Measurements from ENCODE around the gene IGLL1.

Gene IGLL1

DNA sequence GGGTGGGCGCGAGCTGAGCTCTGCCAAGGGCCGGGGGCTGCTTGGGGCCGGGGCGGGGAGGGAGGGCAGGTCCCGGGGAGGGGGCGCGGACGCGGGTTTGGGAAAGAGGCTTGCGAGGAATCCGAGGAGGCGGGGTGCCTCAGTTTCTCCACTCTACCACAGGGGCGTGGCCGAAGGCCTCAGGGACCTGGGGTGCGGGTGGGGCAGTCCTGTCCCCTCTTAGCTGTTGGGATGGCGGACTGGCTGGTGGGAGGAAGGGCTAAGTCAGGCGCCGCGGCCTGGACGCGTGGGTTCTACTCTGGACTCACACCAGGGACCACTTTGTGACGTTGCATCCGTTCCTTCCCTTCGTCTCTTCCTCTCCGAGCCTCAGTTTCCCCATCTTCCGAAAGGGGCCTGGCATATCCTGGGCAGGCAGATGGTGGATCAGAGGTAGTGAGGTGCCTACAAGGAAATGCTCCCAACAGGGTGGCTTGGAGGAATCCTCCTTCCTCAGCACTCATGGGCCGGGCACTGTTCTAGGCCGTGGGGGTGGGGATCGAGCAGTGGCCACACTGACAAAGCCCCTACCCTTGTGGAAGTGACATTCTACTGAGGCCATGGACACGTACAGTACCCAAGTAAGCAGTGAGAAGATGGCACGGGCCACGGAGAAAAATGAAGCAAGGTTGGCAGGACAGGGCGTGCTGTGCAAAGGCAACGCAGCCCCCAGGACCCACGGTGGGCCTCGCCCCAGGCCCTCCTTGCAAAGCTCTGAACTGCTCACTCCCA lies 13.2 kb downstream of the IGLL1 start:
- TF ChIP-seq, protein P1, sequence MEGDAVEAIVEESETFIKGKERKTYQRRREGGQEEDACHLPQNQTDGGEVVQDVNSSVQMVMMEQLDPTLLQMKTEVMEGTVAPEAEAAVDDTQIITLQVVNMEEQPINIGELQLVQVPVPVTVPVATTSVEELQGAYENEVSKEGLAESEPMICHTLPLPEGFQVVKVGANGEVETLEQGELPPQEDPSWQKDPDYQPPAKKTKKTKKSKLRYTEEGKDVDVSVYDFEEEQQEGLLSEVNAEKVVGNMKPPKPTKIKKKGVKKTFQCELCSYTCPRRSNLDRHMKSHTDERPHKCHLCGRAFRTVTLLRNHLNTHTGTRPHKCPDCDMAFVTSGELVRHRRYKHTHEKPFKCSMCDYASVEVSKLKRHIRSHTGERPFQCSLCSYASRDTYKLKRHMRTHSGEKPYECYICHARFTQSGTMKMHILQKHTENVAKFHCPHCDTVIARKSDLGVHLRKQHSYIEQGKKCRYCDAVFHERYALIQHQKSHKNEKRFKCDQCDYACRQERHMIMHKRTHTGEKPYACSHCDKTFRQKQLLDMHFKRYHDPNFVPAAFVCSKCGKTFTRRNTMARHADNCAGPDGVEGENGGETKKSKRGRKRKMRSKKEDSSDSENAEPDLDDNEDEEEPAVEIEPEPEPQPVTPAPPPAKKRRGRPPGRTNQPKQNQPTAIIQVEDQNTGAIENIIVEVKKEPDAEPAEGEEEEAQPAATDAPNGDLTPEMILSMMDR (IDR thresholded peaks at IDR 0.05) = no peak

DNA sequence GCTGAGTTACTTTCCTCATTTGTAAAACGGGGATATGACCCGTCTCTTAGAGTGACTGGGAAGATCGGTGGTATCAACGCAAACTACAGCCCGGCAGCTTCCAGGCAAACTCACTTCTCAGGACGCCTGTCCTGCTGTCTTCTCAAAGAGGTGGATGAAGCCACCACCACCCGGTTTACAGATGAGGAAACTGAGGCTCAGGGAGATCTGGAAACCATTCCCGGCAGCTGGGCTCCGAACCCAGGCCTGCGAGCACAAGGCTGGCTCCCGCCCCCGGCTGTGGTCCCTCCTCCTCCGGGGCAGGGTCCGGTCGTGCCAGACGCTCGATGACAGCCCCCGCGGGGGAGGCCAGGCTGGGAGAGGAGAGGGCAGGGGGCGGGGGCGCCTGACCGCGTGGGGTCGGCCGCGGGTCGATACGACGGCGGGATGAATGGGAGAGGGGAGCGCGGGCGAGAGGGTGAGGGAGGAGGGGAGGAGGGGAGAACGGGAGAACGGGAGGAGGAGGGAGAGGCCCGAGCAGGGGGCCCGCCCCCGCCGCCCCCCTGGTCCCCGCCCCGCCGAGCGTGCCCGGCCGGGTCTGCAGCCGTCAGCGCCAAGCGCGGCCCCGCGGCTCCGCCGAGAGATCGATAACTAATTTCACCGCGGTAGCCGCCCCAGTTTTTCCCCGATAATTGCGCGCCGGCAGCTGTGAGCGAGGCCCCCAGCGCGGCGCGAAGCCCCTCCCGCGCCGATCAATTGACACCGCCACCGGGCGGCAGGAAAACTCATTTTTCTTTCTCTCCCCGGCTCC lies 14.0 kb downstream of the IGLL1 start:
- TF ChIP-seq, protein P1 (IDR thresholded peaks at IDR 0.05) = no peak

DNA sequence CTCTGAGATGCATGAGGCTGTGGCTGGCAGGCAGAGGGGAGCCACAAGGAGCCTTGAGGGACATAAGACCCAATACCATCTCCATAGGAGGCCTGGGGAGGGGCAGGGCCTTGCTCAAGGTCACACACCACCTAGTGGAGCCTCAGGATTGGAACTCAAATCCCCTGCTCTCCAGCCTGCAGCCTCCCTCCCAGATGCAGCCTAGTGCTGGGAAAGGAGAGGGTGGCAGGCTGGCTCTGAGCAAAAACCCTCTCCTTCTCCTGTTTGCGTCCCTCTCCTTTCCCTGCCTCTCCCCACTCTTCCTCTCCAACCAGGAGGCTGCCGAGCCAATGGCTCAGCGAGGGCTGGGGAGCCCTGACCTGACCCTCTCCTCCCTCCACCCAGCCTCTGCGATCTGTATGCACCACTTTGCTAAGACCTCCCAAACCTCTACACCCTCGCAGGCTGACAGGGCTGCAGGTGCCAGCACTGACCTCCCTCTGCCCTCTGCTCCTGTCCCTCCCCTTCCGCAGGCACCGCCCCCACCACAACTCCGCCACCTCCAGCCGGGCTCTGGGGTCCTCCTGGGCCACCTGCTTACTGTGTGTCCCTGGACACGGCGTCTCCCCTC lies 14.7 kb downstream of the IGLL1 start:
- TF ChIP-seq, protein P1 (IDR thresholded peaks at IDR 0.05) = no peak

DNA sequence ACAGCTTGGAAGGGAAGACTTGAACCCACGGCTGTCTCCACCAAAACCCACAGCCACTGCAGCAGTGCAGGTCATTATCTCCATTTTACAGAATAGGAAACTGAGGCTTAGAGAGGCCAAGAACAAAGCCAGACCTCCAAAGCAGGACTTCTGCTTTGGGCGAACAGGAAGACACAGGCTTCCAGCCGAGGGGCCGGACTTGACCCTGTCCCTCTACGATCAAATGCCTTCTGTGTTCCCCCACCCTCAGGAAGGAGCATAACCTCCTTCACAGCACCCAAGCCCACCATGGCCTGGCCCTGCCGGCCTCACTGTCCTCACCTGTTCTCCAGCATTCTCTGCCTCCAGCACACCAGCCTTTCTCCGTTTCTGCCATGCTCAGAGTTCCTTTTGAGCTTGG lies 15.8 kb downstream of the IGLL1 start:
- TF ChIP-seq, protein P1 (IDR thresholded peaks at IDR 0.05) = no peak

DNA sequence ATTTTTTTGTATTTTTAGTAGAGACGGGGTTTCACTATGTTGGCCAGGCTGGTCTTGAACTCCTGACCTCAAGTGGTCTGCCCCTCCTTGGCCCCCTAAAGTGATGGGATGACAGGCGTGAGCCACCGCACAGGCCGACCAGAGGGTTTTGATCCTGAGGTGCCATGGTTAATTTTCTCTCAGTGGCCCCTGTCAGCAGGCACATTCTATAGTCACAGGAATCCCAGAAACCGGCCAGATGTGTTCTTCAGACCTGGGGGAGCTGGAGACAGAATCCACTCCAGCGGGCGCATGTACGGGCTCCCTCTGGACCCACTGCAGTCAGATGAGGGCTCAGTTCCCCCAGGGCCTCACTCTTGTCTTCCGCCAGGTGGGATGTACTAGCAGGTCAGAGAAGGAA lies 17.0 kb downstream of the IGLL1 start:
- TF ChIP-seq, protein P1 (IDR thresholded peaks at IDR 0.05) = no peak

DNA sequence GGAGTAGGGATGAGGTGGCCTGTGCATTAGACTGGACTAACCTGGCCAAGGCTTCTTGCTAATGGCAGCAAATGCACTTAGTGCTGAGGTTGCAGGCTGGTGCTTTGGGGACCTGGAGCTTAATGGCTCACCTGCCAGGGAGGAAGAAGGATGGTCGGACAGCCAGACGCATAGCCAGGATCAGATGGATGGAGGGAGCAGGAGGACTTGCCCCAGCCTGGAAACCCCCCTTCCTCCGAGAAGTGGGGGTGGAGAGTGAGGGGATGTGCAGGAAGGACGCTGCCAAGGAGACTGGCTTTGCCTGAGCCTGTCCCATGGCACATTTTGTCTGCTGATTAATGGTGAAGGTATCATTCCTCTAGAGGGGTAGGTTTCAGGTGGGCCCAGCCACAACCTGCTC lies 17.9 kb downstream of the IGLL1 start:
- TF ChIP-seq, protein P1 (IDR thresholded peaks at IDR 0.05) = no peak

DNA sequence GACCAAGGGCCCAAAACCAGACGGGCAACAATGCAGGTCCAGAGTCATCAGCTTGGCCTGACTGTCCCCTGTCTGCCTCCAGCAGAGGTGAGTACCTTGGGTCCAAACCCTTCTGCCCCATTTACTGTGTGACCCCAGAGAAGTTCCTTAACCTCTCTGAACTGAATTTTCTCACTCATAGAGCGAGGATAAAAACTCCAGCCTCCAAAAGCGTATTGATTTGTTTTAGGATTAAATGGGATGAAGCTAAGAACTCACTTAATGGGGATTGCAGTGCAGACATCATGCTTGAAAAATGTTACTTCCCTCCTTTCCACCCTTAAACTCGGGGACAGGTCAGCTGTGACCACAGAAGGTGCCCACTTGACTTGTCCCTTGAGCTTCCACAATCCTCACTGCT lies 22.6 kb downstream of the IGLL1 start:
- TF ChIP-seq, protein P1 (IDR thresholded peaks at IDR 0.05) = no peak

Measured in LNCAP (cell line).